ENCODE data around the gene CFDP1. TPM values are rescaled to one million over a fixed set of nuclear protein-coding genes. Genes with fewer than 3 reads are reported as not detected.

CFDP1 gene
- total and polyA plus RNA-seq, 2 donors (not counting 1 experiment from before 2014, with no cell fraction given) = 6.3 to 42.8 TPM

- ATAC-seq (ENCODE audit: low read depth) (no peak), DNase-seq (no peak)
- H2AFZ ChIP-seq (ENCODE audit: insufficient read depth, low read depth, low read length, poor library complexity, severe bottlenecking) = no peak overlapping the region
- Mint-ChIP-seq H3K27me3 (no peaks in the 10 kb centered on the region), H3K9me3 (ENCODE audit: insufficient read depth) (no peaks in the 10 kb centered on the region), H3K4me3 (no peak overlapping the region), H3K27ac (no peak overlapping the region), H3K4me1 (peaks cover 17% of the 10 kb centered on the region)
- no peaks in the 10 kb centered on the region for H3K36me3 ChIP-seq (replicated peaks in 1 of 2; ENCODE audit: control extremely low read depth in 1 of 2, control insufficient read depth in 1 of 2, extremely low read depth in 1 of 2, insufficient read depth in 2 of 2, low read length in 1 of 2)
- POLR2A ChIA-PET = no interaction called here
- H3K27me3 ChIP-seq (replicated peaks in 1 of 4; ENCODE audit: control extremely low read depth in 1 of 4, control insufficient read depth in 3 of 4, insufficient read depth in 4 of 4, low read length in 3 of 4) = no peaks in the 10 kb centered on the region
- H3K4me2 ChIP-seq (replicated peaks; ENCODE audit: low read depth, low read length, poor library complexity, severe bottlenecking) = no peak overlapping the region
- peaks cover 12% of the 10 kb centered on the region for H4K20me1 ChIP-seq (ENCODE audit: control insufficient read depth, insufficient read depth, low read length, poor library complexity, severe bottlenecking)
- H3K4me1 ChIP-seq (ENCODE audit: control insufficient read depth in 2 of 2, insufficient read depth in 2 of 2, low read length in 2 of 2) = peaks cover 5 to 10% of the 10 kb centered on the region in 2 donors
- CTCF ChIA-PET = interaction anchor here (0.5 kb wide), 1 partner anchor 32 kb away, joined by 3 read pairs; no protein-coding TSS in a partner anchor
- H3K9ac ChIP-seq (ENCODE audit: low read length) = no peak overlapping the region
- no peaks in the 10 kb centered on the region for H3K9me3 ChIP-seq (ENCODE audit: control extremely low read depth in 1 of 3, control insufficient read depth in 2 of 3, insufficient read depth in 1 of 3, low read length in 2 of 3)
- H3K27ac ChIP-seq (ENCODE audit: low read length in 2 of 2) = no peak overlapping the region
- intact Hi-C loops (cut with micrococcal nuclease) = no loop called here
- 100% methylated on average over 3 of the region's 4 CpGs for WGBS (ENCODE audit: insufficient coverage)
- no peak overlapping the region for H3K4me3 ChIP-seq (ENCODE audit: control extremely low read depth in 1 of 5, extremely low read depth in 1 of 5, insufficient read depth in 1 of 5, low read depth in 2 of 5, low read length in 4 of 5)
- TF ChIP-seq EZH2 (IDR thresholded peaks at IDR 0.05; ENCODE audit: borderline replicate concordance, insufficient read depth, low read depth, low read length, poor library complexity, severe bottlenecking) = no peak
- no peak for TF ChIP-seq CTCF (IDR thresholded peaks at IDR 0.05)
- H3K79me2 ChIP-seq (ENCODE audit: control insufficient read depth, insufficient read depth, low read length) = peaks cover 66% of the 10 kb centered on the region
These were observed 9.6 kb downstream of the CFDP1 start for GRCh38 chr16:75423723-75424104.

GRCh38 chr16:75421820-75422126 is 11.5 kb downstream of the CFDP1 start:
- no peak for TF ChIP-seq EZH2 (IDR thresholded peaks at IDR 0.05; ENCODE audit: borderline replicate concordance, insufficient read depth, low read depth, low read length, poor library complexity, severe bottlenecking)
- no peak for TF ChIP-seq CTCF (IDR thresholded peaks at IDR 0.05)
- ATAC-seq (ENCODE audit: low read depth) (no peak), DNase-seq (no peak)
- Histone ChIP-seq H3K9ac (ENCODE audit: low read length) (no peak overlapping the region), H4K20me1 (ENCODE audit: control insufficient read depth, insufficient read depth, low read length, poor library complexity, severe bottlenecking) (peaks cover 19% of the 10 kb centered on the region), H2AFZ (ENCODE audit: insufficient read depth, low read depth, low read length, poor library complexity, severe bottlenecking) (no peak overlapping the region), H3K36me3 (replicated peaks in 1 of 2; ENCODE audit: control extremely low read depth in 1 of 2, control insufficient read depth in 1 of 2, extremely low read depth in 1 of 2, insufficient read depth in 2 of 2, low read length in 1 of 2) (no peaks in the 10 kb centered on the region), H3K4me1 (ENCODE audit: control insufficient read depth in 2 of 2, insufficient read depth in 2 of 2, low read length in 2 of 2) (peaks cover 5 to 10% of the 10 kb centered on the region in 2 donors), H3K27ac (ENCODE audit: low read length in 2 of 2) (no peak overlapping the region), H3K4me2 (replicated peaks; ENCODE audit: low read depth, low read length, poor library complexity, severe bottlenecking) (no peak overlapping the region), H3K4me3 (ENCODE audit: control extremely low read depth in 1 of 5, extremely low read depth in 1 of 5, insufficient read depth in 1 of 5, low read depth in 2 of 5, low read length in 4 of 5) (no peak overlapping the region), H3K27me3 (replicated peaks in 1 of 4; ENCODE audit: control extremely low read depth in 1 of 4, control insufficient read depth in 3 of 4, insufficient read depth in 4 of 4, low read length in 3 of 4) (no peaks in the 10 kb centered on the region), H3K79me2 (ENCODE audit: control insufficient read depth, insufficient read depth, low read length) (peaks cover 78% of the 10 kb centered on the region), H3K9me3 (ENCODE audit: control extremely low read depth in 1 of 3, control insufficient read depth in 2 of 3, insufficient read depth in 1 of 3, low read length in 2 of 3) (no peaks in the 10 kb centered on the region)
- H3K27me3 Mint-ChIP-seq = no peaks in the 10 kb centered on the region
- peaks cover 20% of the 10 kb centered on the region for H3K4me1 Mint-ChIP-seq
- no peak overlapping the region for H3K27ac Mint-ChIP-seq
- WGBS (ENCODE audit: insufficient coverage) = 100% methylated on average over 1 of the region's 1 CpG
- intact Hi-C loops (cut with micrococcal nuclease) = no loop called here
- no peak overlapping the region for H3K4me3 Mint-ChIP-seq
- H3K9me3 Mint-ChIP-seq (ENCODE audit: insufficient read depth) = no peaks in the 10 kb centered on the region
- CTCF ChIA-PET = interaction anchor here (1.1 kb wide), 1 partner anchor 36 kb away, joined by 4 read pairs; no protein-coding TSS in a partner anchor
- POLR2A ChIA-PET = no interaction called here

Data from B cell (primary cell).